ENCODE data around the gene OR1J4. TPM values are rescaled to one million over a fixed set of nuclear protein-coding genes. Genes with fewer than 3 reads are reported as not detected.
"Not testable (repeated sequence)": the region's sequence is repeated elsewhere in the genome, so short reads cannot be mapped to it uniquely, and the experiment has no call there.

OR1J4 gene, protein sequence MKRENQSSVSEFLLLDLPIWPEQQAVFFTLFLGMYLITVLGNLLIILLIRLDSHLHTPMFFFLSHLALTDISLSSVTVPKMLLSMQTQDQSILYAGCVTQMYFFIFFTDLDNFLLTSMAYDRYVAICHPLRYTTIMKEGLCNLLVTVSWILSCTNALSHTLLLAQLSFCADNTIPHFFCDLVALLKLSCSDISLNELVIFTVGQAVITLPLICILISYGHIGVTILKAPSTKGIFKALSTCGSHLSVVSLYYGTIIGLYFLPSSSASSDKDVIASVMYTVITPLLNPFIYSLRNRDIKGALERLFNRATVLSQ
- total RNA-seq = not detected

DNA sequence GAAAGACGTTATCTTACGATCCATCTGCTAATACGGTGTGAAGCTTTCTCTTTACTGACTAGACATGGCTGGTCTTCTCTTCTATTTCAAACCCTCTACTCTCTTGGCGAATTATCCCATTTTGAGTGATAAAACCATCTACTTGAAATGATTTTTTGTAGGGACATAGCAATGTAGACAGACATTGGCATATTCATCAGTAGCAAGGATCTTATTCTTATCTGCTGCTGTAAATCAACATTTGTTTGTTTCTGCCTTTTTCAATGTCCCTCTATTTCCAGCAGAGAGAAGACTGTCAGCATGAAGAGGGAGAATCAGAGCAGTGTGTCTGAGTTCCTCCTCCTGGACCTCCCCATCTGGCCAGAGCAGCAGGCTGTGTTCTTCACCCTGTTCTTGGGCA lies at the start of gene OR1J4:
Gene OR1J4, plus strand, starts transcription at position 301 of the 400 bp plus-strand sequence. Its CDS starts 0 bp downstream, at position 301.
- no peak for DNase-seq (ENCODE audit: low spot score)

DNA sequence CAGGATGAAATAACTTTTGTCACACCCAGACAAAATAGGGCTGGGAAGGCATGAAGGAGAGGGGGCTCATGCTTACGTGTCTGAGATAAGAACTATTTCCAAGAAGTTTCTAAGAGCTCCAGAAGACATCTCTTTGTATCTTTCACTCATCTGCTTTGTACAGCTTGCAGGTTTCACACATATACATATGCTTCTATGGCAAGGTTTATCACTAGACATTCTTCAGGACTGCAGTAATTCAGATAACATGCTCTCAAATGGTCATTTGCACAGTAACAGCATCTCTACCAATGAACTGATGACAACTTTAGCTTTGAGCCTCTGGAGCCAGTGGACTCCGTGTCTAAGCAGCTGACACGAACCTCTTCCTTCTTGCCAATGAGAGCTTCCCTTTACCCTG lies 44.4 kb upstream of the OR1J4 start:
- no peak for DNase-seq (ENCODE audit: low spot score)

DNA sequence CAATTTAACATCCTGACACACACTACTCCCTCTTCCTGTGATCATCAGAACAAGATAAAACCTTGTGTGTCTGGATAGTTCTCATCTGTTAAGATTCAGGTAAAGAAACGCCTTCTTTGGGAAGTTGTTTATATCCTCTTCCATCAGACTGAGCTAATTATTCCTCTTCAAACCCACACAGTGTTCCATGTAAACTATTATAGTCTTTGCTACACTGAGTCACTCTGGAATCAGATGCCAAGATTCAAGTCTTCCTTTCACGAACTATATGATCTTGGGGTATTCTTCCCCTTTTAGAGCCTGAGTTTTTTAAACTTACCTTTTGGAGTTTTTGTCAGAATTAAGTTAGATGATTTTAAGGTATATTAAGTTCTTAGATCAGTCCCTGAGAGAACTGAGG lies 43.2 kb upstream of the OR1J4 start:
- DNase-seq (ENCODE audit: low spot score) = no peak

DNA sequence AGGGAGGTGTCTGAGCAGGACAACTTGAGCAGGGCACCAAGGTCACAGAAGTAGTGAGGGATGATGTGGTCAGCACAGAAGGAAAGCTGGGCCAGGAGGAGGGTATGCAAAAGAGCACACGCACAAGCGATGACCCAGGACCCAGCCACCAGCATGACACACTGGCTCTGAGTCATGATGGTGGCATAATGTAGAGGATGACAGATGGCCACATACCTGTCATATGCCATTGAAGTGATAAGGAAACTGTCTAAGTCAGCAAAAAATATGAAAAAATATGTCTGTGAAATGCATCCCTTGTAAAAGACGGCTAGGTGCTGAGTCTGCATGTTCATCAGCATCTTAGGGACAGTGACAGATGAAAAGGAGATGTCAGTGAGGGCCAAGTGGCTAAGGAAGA lies 41.6 kb upstream of the OR1J4 start:
- DNase-seq (ENCODE audit: low spot score) = no peak

DNA sequence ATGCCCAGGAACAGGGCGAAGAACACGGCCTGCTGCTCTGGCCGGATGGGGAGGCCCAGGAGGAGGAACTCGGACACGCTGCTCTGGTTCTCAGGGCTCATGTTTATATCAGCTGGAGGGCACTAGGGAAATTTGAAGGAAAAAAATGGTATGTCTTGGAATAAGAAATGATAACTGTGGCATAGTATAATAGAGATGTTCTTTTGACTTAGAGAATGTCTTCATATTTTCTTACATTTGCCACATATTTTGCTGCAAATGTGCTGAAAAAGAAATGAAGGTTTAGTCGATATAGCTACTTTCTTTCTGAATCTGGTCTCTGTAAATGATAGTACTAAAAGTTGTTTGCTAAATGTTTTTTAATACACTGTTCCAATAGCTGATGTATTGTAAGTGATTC lies 41.1 kb upstream of the OR1J4 start, which contains the start of gene OR1J1:
Gene OR1J1, minus strand, starts transcription at position 101 of the 400 bp plus-strand sequence. Its CDS starts 0 bp downstream, at position 101.
- no peak for DNase-seq (ENCODE audit: low spot score)

DNA sequence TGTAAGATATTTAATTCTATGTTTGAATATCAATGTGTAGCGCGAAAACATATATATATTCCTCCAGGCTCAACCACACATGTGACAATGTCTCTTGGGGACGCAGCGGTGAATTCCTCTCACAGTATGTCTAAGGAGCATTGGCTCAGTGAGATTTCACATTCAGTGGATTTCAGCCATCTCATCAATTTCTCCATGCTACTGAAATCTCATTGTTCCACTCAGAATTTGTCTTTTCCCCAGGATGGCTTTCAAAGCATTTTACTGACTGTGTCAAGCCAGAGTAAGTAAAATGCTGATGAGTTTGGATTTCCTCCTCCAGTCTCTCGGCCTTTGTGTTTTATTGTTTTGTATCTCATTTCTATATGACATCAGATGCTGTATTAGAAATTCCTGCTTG lies 39.9 kb upstream of the OR1J4 start:
- DNase-seq (ENCODE audit: low spot score) = no peak

DNA sequence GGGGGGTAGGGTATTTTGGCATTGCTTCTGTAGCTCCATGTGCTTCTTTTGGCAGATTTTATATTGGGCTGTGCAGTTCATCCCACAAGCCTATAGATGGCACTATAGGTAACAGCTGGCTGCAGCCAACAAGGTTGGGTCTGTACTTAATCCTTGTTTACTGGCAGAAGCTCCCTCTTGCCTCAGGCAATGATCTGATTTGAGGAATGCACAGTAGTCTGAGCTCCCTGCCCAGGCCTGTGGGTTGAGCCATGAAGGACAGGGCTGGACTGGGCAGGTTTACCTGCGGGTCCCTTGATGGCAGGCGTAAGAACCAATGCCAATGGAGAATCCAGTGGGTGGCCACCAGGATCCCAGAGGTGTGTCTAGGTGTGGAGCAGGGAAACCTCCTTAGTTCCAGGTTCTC lies 20.1 kb upstream of the OR1J4 start:
- DNase-seq (ENCODE audit: low spot score) = peak; percentile 44

DNA sequence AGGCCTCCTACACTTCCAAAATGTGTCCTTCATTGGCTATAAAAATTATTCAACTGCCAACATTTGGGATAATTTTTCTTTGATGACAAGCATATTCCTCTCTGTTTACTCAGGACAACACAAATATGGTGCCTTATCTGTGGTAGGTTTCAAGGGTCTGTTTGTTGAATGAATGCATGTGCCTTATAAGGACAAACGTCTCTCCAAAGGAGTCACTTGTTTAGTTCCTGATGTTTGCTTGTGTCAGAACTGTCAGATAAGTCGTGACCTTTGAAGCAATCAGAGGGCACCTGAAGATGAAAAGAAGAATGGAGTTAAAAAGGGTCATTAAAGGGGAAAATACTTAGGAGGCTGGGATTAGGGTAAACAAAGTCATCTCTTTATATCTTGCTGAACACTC lies 12.0 kb upstream of the OR1J4 start:
- DNase-seq (ENCODE audit: low spot score) = no peak

DNA sequence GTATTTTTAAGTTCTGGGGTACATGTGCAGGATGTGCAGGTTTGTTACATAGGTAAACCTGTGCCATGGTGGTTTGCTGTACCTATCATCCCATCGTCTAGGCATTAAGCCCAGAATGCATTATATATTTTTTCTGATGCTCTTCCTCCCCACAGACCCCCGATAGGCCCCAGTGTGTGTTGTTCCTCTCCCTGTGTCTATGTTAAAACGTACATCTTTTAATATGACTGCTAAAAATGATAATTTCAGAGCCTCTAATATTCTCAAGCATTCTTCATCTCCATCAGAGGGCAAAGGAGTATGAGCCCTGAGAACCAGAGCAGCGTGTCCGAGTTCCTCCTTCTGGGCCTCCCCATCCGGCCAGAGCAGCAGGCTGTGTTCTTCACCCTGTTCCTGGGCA lies 8.4 kb upstream of the OR1J4 start, which contains the start of gene OR1J2:
Gene OR1J2, plus strand, starts transcription at position 301 of the 400 bp plus-strand sequence. Its CDS starts 0 bp downstream, at position 301.
- DNase-seq (ENCODE audit: low spot score) = no peak

DNA sequence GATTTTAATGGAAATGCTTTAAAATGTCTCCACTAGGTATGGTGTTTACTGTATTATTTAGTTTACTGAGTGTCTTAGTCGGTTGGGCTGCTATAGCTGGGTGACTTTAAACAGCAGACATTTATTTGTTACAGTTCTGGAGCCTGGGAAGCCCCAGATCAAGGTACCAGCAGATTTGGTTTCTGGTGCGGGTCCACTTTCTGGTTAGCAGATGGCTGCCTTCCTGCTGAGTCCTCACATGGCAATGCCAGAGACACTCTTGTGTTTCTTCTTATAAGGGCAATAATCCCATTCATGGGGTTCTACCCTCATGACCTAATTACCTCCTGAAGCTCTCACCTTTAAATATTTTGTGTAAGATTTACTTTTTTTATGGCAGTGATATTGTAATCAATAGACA lies 715 bp upstream of the OR1J4 start:
- no peak for DNase-seq (ENCODE audit: low spot score)

DNA sequence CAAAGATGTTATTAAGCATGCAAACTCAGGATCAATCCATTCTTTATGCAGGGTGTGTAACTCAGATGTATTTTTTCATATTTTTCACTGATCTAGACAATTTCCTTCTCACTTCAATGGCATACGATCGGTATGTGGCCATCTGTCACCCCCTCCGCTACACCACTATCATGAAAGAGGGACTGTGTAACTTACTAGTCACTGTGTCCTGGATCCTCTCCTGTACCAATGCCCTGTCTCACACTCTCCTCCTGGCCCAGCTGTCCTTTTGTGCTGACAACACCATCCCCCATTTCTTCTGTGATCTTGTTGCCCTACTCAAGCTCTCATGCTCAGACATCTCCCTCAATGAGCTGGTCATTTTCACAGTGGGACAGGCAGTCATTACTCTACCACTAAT lies 435 bp downstream of the OR1J4 start:
- DNase-seq (ENCODE audit: low spot score) = no peak

DNA sequence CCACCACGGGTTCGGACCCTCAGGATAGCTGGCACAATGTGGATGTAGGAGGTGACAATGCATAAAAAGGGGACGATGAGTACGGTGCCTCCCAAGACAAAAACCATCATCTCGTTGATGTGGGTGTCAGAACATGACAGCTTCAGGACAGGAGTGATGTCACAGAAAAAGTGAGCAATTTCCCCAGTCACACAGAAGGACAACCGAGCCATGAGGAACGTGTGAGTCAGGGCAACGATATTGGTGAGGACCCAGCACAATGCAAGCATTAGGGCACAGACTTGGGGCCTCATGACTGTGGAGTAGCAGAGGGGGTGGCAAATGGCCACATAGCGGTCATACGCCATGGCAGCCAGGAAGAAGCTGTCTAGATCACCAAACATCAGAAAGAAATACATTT lies 7.7 kb downstream of the OR1J4 start:
- no peak for DNase-seq (ENCODE audit: low spot score)

DNA sequence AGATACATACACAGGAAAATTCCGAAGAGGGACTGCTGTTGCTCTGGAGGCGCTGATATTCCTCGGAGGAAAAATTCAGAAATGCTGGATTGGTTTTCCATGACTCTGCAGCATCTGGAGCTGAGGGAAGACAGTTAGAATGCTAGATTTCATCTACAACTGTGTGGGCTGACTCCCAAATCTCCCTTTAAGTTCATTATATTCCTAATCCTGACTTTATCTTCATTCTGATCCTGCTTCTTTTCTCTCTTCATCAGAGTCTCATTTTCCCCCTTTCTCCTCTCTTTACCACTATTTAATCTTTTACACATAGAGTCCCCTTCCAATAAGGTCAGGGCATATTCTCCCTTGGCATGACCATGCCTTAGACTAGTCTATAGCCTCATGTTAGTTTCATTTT lies 8.3 kb downstream of the OR1J4 start, which contains the start of gene OR1N1:
Gene OR1N1, minus strand, starts transcription at position 101 of the 400 bp plus-strand sequence. Its CDS starts 0 bp downstream, at position 101.
- DNase-seq (ENCODE audit: low spot score) = no peak

DNA sequence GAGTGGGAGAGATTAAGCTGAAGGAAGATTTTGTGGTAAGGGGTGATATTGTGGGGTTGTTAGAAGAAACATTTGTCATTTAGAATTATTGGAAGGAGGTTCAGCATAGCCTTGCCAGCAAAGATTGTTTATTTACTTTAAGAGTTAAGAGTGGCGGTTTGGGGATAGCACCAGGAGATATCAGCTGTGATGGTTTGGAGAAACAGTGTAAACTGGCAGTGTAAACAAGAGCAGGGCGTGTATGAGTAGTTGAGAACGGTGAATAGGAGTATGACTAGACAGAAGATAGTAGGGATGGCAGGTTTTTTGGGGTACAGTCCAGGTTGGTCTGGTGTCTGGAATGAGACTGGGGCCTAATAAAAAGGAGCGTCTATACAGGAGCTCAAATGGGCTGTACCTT lies 12.2 kb downstream of the OR1J4 start:
- DNase-seq (ENCODE audit: low spot score) = not testable (repeated sequence)

DNA sequence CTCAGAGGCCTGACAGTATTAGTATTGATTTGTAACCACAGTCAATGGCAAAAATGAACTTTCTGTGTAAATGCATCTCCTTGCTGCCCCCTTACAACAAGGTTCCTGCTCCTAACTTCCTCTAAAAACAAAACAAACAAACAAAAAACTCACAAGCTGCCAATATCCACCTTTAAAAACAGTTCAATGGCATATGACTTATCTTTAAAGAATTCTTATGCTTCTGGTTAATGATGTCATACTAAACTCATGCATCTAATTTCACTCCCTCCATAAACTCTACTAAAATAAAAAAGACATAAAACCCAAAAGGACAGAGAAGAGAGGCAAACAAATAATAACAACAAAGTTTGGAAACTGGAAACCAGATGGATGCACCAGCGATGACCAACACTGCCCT lies 17.2 kb downstream of the OR1J4 start:
- no peak for DNase-seq (ENCODE audit: low spot score)

DNA sequence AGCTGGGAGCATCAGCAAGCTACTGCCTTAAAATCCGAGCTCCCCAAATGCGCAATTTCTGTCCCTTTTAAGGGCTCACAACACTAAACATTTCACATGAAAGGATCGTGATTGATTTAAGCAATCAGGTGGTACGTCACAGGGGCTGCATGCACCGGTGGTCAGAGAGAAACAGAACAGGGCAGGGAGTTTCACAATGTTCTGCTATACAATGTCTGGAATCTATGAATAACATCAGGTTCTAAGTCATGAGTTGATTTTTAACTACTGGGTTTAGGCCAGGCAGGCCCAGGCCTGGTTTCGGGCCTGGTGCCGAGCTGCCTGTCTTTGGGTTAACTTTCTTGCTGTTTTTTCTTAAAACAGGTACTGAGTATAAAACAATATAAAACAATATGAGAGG lies 18.1 kb downstream of the OR1J4 start:
- not testable (repeated sequence) for DNase-seq (ENCODE audit: low spot score)

DNA sequence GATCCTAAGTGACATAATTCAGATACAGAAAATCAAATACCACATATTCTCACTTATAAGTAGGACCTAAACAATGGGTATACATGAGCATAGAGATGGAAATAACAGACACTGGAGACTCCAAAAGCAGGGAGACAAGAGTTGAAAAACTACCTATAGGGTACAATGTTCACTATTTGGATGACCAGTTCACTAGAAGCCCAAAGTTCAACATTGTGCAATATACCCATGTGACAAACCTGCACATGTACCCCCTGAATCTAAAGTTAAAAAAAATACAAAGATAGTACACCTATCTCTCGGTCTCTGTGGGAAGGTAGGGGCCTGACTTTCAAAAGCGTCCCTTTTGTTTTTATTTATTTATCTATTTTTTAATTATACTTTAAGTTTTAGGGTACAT lies 19.8 kb downstream of the OR1J4 start:
- DNase-seq (ENCODE audit: low spot score) = no peak

DNA sequence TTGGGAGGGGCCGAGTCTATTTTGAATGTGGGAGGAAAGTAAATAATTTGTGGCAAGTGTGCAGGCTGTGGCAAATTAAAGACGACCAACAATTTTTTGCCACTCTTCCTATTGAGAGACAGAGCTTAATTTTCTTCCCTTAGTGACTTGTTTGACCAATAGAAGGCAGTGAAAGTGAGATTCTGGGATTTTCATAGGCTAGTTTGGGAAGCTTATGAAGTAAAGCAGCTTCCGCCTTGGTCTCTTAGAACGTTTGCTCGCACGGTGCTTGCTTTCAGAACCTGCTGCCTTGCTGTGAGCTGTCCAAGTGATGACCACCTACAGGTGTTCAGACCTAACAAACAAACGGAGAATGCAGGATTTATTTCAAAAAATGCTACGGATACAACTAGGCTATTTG lies 27.3 kb downstream of the OR1J4 start:
- no peak for DNase-seq (ENCODE audit: low spot score)

DNA sequence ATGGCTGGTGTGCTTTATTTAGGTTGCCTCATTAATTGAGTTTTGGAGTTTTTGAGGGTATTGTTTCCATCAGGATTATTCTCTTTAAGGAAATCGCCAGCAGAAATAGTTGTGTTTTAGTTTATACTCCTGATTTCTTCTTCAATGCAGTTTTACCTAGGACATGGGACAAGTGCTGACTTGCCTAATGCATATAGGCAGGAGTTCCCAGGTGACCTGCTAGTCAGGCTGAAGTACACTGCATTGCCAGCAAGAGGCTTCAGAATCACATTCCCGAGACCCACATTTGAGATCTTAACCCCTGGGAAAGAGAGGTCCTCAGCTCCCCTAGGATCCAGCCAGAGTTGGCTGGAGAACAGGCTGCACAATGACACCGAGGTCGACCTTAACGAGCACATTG lies 32.4 kb downstream of the OR1J4 start:
- DNase-seq (ENCODE audit: low spot score) = no peak

DNA sequence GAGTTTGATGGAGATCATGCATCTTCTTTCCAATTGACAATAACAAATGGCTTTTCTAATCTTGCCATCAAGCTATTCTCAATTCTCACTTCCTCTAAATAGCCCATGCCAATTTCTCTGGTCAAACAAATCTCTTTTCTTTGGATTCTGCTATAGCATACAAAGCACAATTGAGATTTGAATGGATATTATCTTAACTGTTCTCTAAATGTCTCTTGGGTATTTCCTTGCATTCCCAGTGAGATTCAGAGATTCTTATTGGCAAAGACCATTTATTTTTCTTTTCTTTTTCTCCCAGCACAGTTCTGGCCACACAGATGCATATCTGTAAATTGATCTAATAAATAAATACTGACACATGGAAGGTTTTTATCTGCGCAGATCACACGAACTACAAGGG lies 33.9 kb downstream of the OR1J4 start, which contains the start of gene OR1N2:
Gene OR1N2, plus strand, starts transcription at position 301 of the 400 bp plus-strand sequence. CDS start 100 bp downstream, outside the sequence.
- DNase-seq (ENCODE audit: low spot score) = no peak

DNA sequence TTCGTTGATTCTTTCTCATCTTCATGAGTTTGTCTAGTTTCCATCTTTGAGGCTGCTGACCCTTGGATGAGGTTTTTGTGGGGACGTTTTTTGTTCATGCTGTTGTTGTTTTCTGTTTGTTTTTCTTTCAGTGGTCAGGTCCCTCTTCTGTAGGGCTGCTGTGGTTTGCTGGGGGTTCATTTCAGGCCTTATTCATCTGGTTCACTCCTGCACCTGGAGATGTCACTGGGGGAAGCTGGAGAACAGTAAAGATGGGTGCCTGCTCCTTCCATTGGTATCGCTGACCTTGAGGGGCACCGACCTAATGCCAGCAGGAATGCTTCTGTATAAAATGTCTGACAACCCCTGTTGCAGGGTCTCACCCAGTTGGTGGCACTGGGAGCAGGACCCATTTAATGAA lies 42.5 kb downstream of the OR1J4 start:
- no peak for DNase-seq (ENCODE audit: low spot score)

DNA sequence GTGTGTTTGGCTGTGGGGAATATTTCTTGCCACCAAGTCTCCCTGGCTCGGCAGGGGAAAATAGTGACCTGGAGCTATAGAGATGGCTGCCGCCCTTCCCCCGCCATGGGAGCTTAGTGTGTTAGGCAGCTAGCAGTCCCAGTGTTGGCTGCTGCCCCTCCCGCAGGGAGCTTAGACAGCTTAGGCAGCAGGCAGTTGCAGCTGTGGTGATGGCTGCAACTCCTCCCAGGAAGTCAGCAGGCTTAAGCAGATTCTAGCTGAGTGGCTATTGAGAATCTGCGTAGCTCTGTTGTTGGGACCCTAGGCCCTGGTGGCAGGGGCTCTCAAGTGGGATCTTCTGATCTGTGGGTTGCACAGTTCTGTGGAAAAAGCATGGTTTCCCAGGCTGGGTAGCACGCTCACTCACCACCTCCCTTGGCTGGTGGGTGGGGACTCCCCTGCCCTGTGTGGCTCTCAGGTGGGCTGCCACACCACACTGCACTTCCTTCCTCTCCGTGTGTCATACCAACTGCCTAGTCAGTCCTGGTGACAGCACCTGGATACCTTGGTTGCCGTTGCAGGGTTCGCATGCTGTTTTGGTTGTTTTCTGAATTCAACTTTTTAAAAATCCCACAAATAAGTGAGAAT lies 43.3 kb downstream of the OR1J4 start:
- no peak for DNase-seq (ENCODE audit: low spot score)

DNA sequence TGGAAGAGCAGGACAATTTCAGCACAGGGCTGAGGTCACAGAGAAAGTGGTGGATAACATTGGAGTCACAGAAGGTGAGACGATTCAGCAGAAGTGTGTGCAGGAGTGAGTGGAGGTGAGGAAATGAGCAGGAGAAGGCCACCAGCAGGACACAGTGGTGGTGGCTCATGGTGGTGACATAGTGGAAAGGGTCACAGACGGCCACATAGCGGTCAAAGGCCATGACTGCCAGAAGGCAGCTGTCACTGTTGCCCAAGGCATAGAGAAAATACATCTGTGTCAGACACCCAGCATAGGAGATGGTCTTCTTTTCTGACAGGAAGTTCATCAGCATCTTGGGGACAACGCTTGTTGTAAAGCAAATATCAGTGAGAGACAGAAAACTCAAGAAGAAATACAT lies 49.0 kb downstream of the OR1J4 start:
- no peak for DNase-seq (ENCODE audit: low spot score)
